Vagina (tissue), 2 donors: ENCODE data around the gene QKI.

Source experiments
- CTCF ChIP-seq, 3 experiments: fragments of 450-650 bp in 2 of 3; fragments of 200-600 bp in 1 of 3; sonication (generic) in 1 of 3; IDR thresholded peaks; one replicate each; pipeline ENCODE4 v1.5.1; 2017 to 2019; ENCODE audit warnings: antibody characterized with exemption in 3 of 3, mild to moderate bottlenecking in 2 of 3, moderate library complexity in 2 of 3
- POLR2A ChIP-seq, 2 donors: fragments of 450-650 bp; IDR thresholded peaks; one replicate each; pipeline ENCODE4 v1.6.1; 2017; ENCODE audit warnings: antibody characterized with exemption in 2 of 2, mild to moderate bottlenecking in 2 of 2, moderate library complexity in 2 of 2

GRCh38 chr6:163489584-163489983, 75.1 kb downstream of the QKI start:
- no peak for TF ChIP-seq CTCF (IDR thresholded peaks at IDR 0.05)
- no peak for TF ChIP-seq POLR2A (IDR thresholded peaks at IDR 0.05)
